ENCODE data around the gene C1orf226.

Gene C1orf226

GRCh38 chr1:162366149-162366548, 15.4 kb upstream of the C1orf226 start:
- DNase-seq = no peak

GRCh38 chr1:162366671-162367070, 14.9 kb upstream of the C1orf226 start:
- DNase-seq = no peak

GRCh38 chr1:162367073-162367472, 14.5 kb upstream of the C1orf226 start:
- no peak for DNase-seq

- no peak for DNase-seq
Measured at GRCh38 chr1:162367772-162368171, 13.8 kb upstream of the C1orf226 start.

- no peak for DNase-seq
Measured at GRCh38 chr1:162368451-162368850, 13.1 kb upstream of the C1orf226 start.

- DNase-seq = no peak
Measured at GRCh38 chr1:162369571-162369970, 12.0 kb upstream of the C1orf226 start.

- no peak for DNase-seq
Measured at GRCh38 chr1:162370161-162370560, 11.4 kb upstream of the C1orf226 start.

GRCh38 chr1:162370721-162371120, 10.8 kb upstream of the C1orf226 start:
- DNase-seq = no peak

GRCh38 chr1:162371611-162372010, 9.9 kb upstream of the C1orf226 start:
- no peak for DNase-seq

- no peak for DNase-seq
Measured at GRCh38 chr1:162372159-162373071, 9.1 kb upstream of the C1orf226 start.

- DNase-seq = no peak
Measured at GRCh38 chr1:162373072-162373427, 8.5 kb upstream of the C1orf226 start.

- DNase-seq = no peak
Measured at GRCh38 chr1:162373541-162374260, 7.8 kb upstream of the C1orf226 start.

- DNase-seq = no peak
Measured at GRCh38 chr1:162374406-162374805, 7.1 kb upstream of the C1orf226 start.

- DNase-seq = no peak
Measured at GRCh38 chr1:162375463-162375862, 6.1 kb upstream of the C1orf226 start.

- no peak for DNase-seq
Measured at GRCh38 chr1:162376691-162377090, 4.8 kb upstream of the C1orf226 start, which contains the start of gene SPATA46. SPATA46 (minus strand) TSS chr1:162376854; CDS start chr1:162376790, 64 bp downstream.

GRCh38 chr1:162380061-162380846, 1.3 kb upstream of the C1orf226 start:
- no peak for DNase-seq

GRCh38 chr1:162381941-162382750, 618 bp downstream of the C1orf226 start:
- DNase-seq = no peak

- no peak for DNase-seq
Measured at GRCh38 chr1:162383091-162383490, 1.6 kb downstream of the C1orf226 start.

- DNase-seq = no peak
Measured at GRCh38 chr1:162383516-162383915, 2.0 kb downstream of the C1orf226 start.

GRCh38 chr1:162384116-162384515, 2.6 kb downstream of the C1orf226 start:
- DNase-seq = no peak

- no peak for DNase-seq
Measured at GRCh38 chr1:162384601-162385279, 3.2 kb downstream of the C1orf226 start.

GRCh38 chr1:162385280-162385623, 3.7 kb downstream of the C1orf226 start:
- no peak for DNase-seq
